IPS DF 6.9 (cell line): ENCODE results near the gene SRGAP2B.
"Not testable (repeated sequence)": the region's sequence is repeated elsewhere in the genome, so short reads cannot be mapped to it uniquely, and the experiment has no call there.

Experiments used
- DNase-seq: peaks from one replicate; pipeline ENCODE4 v3.0.0-alpha.2; 2013; ENCODE audit warnings: low read depth, low spot score
- H3K27ac ChIP-seq: one replicate; pipeline ENCODE4 v1.5.1; 2013; ENCODE audit warnings: low read length, control low read depth
- H3K27me3 ChIP-seq: 2 replicates; pipeline ENCODE4 v1.6.1; 2013; ENCODE audit warnings: mild to moderate bottlenecking, low read length; ENCODE audit not compliant: control insufficient read depth, insufficient read depth
- H3K36me3 ChIP-seq: 2 replicates; pipeline ENCODE4 v1.6.1; 2013; ENCODE audit warnings: low read length; ENCODE audit not compliant: control insufficient read depth, insufficient read depth
- H3K4me1 ChIP-seq: 2 replicates; pipeline ENCODE4 v1.6.1; 2013; ENCODE audit warnings: low read length; ENCODE audit not compliant: control insufficient read depth, insufficient read depth
- H3K4me3 ChIP-seq: 2 replicates; pipeline ENCODE4 v1.5.1; 2013; ENCODE audit warnings: mild to moderate bottlenecking, low read length
- H3K9me3 ChIP-seq: 2 replicates; pipeline ENCODE4 v1.6.1; 2013; ENCODE audit warnings: low read length, inconsistent platforms; ENCODE audit not compliant: control insufficient read depth, insufficient read depth
- WGBS: extraction: QIAGEN DNeasy Blood & Tissue Kit; methylation state at CpG from one replicate; pipeline ENCODE4 v1.1.7; 2013; ENCODE audit warnings: mixed read lengths, missing lambda C conversion rate; ENCODE audit not compliant: insufficient read length, insufficient coverage; 5-methylcytosine and 5-hydroxymethylcytosine counted together

SRGAP2B gene

GRCh38 chr1:144919106-144919505 is 176.0 kb downstream of the SRGAP2B start:
- not testable (repeated sequence) for H3K9me3 ChIP-seq, H3K4me3 ChIP-seq, H3K27ac ChIP-seq, DNase-seq, H3K36me3 ChIP-seq, H3K27me3 ChIP-seq, H3K4me1 ChIP-seq

- not testable (repeated sequence) for DNase-seq, H3K4me1 ChIP-seq, H3K4me3 ChIP-seq, H3K36me3 ChIP-seq, H3K9me3 ChIP-seq, H3K27me3 ChIP-seq, H3K27ac ChIP-seq
- WGBS, result no CpG with 5 or more reads among the region's 3 CpGs
Observed at GRCh38 chr1:144918027-144918603, 177.0 kb downstream of the SRGAP2B start.

- no CpG with 5 or more reads among the region's 8 CpGs for WGBS
- not testable (repeated sequence) for H3K27me3 ChIP-seq, H3K4me3 ChIP-seq, H3K27ac ChIP-seq, H3K9me3 ChIP-seq, H3K36me3 ChIP-seq, H3K4me1 ChIP-seq, DNase-seq
Observed at GRCh38 chr1:144917154-144918026, 177.7 kb downstream of the SRGAP2B start.

GRCh38 chr1:144913977-144914734 is 181.0 kb downstream of the SRGAP2B start:
- H3K27me3 ChIP-seq, H3K27ac ChIP-seq: not testable (repeated sequence)

GRCh38 chr1:144913458-144913857 is 181.7 kb downstream of the SRGAP2B start:
- H3K27ac ChIP-seq, H3K27me3 ChIP-seq, H3K9me3 ChIP-seq, H3K4me3 ChIP-seq, H3K36me3 ChIP-seq, DNase-seq, H3K4me1 ChIP-seq: not testable (repeated sequence)
- no CpG with 5 or more reads among the region's 3 CpGs for WGBS

More at GRCh38 chr1:144913977-144914734, 181.0 kb downstream of the SRGAP2B start:
- H3K4me3 ChIP-seq, H3K9me3 ChIP-seq, H3K36me3 ChIP-seq, H3K4me1 ChIP-seq, DNase-seq: not testable (repeated sequence)
- no CpG with 5 or more reads among the region's 12 CpGs for WGBS

GRCh38 chr1:144910729-144911128 is 184.4 kb downstream of the SRGAP2B start:
- H3K27ac ChIP-seq, DNase-seq, H3K4me3 ChIP-seq, H3K4me1 ChIP-seq, H3K27me3 ChIP-seq, H3K9me3 ChIP-seq, H3K36me3 ChIP-seq: not testable (repeated sequence)
- WGBS, result no CpG with 5 or more reads among the region's 5 CpGs

- not testable (repeated sequence) for H3K4me1 ChIP-seq, H3K4me3 ChIP-seq
- no CpG with 5 or more reads among the region's 6 CpGs for WGBS
Observed at GRCh38 chr1:144900841-144901240, 194.3 kb downstream of the SRGAP2B start.

GRCh38 chr1:144894454-144895201 is 200.5 kb downstream of the SRGAP2B start:
- H3K4me1 ChIP-seq, H3K36me3 ChIP-seq, H3K27ac ChIP-seq, H3K27me3 ChIP-seq, H3K9me3 ChIP-seq, DNase-seq, H3K4me3 ChIP-seq: not testable (repeated sequence)
- no CpG with 5 or more reads among the region's 5 CpGs for whole genome bisulfite sequencing

More at GRCh38 chr1:144900841-144901240, 194.3 kb downstream of the SRGAP2B start:
- H3K36me3 ChIP-seq, H3K27ac ChIP-seq, DNase-seq, H3K9me3 ChIP-seq, H3K27me3 ChIP-seq: not testable (repeated sequence)

GRCh38 chr1:144893710-144894438 is 201.3 kb downstream of the SRGAP2B start:
- H3K4me1 ChIP-seq, H3K4me3 ChIP-seq, DNase-seq, H3K9me3 ChIP-seq, H3K27ac ChIP-seq, H3K36me3 ChIP-seq, H3K27me3 ChIP-seq: not testable (repeated sequence)
- no CpG with 5 or more reads among the region's 9 CpGs for WGBS

- WGBS, result no CpG with 5 or more reads among the region's 7 CpGs
- not testable (repeated sequence) for H3K9me3 ChIP-seq, H3K27ac ChIP-seq, H3K4me3 ChIP-seq, DNase-seq, H3K36me3 ChIP-seq, H3K4me1 ChIP-seq, H3K27me3 ChIP-seq
Observed at GRCh38 chr1:144893062-144893461, 202.1 kb downstream of the SRGAP2B start.
